Measurements from ENCODE around the gene MRS2.
A peak's percentile ranks its signal among the peaks of the same experiment; 100 is the strongest.
"Not testable (repeated sequence)": the region's sequence is repeated elsewhere in the genome, so short reads cannot be mapped to it uniquely, and the experiment has no call there.

Gene MRS2

GRCh38 chr6:24391208-24391607 is 11.5 kb upstream of the MRS2 start:
- DNase-seq: no peak

DNA sequence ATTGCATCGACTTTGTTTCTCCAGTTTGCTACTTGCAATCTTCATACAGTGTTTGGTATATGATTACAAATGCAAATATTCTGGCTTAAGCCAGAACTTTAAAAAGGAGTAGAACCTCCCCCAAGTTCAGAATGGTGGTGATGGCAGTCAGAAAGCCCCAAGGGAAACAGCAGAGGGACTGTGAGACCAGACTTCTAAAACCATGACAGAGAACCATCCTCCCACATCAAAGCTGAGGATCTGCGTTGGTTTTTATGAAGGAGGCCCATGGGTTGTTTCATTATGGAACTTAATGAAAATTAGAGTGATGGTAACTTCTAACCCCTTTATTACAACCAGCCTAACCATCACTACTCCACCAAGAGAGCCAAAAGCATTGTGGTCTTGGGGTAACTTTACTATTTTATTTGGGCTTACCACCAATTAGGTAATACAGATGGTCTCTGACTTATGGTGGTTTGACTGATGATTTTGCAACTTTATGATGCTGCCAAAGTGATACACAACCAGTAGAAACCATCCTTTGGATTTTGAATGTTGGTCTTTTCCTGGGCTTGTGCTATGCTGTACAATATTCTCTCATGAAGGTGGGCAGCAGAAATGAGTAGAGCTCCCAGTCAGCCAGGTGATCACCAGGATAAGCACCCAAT is 10.9 kb upstream of the MRS2 start:
- DNase-seq: no peak

DNA sequence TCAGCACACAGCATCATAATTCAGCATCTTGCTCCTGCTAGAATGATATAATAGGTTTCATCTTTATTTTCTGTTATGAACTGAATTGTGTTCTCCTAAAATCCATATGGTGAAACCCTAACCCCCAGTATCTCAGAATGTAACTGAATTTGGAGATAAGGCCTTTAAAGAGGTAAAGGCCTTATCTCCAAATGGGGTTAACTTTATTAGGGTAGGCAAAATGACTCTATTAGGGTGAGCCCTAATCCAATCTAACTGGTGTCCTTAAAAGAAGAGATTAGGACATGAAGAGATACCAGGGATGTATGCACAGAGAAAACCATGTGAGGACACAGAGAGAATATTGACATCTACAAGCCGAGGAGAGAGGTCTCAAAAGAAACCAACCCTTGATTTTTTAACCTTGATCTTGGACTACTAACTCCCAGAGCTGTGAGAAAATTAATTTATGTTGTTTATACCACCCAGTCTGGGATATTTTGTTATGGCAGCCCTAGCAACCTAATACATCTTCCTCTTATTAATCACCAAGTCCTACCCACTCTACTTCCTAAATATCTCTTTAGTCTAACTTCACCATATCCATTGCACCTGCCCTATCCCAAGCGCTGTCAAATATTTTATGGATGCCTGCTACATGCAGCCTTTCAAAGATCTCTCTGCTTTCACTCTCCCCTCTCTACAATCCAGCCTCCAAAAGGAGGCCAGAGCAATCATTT is 8.5 kb upstream of the MRS2 start:
- no peak for DNase-seq

- DNase-seq: no peak
Observed at GRCh38 chr6:24394780-24395437, 7.8 kb upstream of the MRS2 start.

- DNase-seq: no peak
Observed at GRCh38 chr6:24396824-24397223, 5.9 kb upstream of the MRS2 start.

- DNase-seq: no peak
Observed at GRCh38 chr6:24397631-24398030, 5.1 kb upstream of the MRS2 start.

- DNase-seq: not testable (repeated sequence)
Observed at GRCh38 chr6:24400045-24401039, 2.4 kb upstream of the MRS2 start.

DNA sequence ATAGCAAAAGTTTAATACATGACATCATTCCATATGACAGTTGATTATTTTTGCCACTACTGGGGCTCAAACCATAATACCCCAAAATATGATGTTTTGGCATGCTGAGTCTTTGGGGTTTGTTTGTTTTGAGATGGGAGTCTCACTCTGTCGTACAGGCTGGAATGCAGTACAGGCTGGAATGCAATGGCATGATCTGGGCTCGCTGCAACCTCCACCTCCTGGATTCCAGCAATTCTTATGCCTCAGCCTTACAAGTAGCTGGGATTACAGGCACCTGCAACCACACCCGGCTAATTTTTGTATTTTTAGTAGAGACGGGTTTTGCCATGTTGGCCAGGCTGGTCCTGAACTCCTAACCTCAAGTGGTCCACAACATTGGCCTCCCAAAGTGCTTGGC is 1.3 kb upstream of the MRS2 start:
- no peak for DNase-seq

DNA sequence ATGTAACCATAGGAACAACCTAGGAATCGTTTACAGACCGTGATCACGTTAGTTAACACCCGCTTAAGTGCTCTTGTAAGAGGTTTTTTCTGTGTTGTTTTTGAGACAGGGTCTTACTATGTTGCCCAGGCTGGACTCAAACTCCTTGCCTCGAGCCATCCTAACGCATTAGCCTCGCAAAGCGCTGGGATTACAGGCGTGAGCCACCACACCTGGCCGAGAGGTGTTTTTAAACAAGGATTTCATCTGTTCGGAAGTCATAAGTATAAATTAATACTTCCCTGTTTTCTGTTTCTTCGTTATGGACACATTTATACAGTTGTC is 727 bp downstream of the MRS2 start:
- peak; percentile 16 for DNase-seq

DNA sequence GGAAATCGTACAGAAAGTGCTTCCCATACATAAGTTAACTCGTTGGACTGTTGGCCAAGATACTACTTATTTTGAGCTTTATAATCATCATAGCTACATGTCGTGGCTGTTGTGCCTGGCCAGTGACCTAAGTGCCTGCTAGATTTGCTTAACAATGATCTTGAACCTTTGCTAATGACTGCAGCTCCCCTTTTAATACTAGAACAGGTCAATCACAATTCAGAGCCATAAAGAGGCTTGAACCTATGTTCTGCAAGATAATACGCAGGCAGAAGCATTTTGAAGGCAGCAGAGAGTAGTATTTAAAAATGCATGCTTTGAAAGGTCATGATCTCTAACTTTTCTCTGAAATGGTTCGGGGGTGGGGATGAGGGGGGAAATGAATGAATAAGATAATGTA is 2.5 kb downstream of the MRS2 start:
- DNase-seq: no peak

- DNase-seq: no peak
Observed at GRCh38 chr6:24408719-24409410, 6.1 kb downstream of the MRS2 start.

DNA sequence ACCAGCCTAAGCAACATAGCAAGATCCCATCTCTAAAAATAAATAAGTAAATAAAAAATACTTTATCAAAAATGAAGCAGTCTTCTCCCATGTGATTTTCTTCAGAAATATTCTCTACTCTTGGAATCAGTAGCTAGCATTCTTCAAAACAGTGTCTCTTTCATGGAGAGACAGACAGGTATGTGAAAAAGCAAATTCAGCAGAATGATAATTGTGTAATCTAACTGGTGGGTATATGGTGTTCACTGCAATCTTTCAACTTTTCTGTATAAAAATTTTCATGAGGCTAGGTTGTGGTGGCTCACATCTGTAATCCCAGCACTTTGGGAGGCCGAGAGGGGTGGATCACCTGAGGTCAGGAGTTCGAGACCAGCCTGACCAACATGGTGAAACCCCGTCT is 7.9 kb downstream of the MRS2 start:
- no peak for DNase-seq

DNA sequence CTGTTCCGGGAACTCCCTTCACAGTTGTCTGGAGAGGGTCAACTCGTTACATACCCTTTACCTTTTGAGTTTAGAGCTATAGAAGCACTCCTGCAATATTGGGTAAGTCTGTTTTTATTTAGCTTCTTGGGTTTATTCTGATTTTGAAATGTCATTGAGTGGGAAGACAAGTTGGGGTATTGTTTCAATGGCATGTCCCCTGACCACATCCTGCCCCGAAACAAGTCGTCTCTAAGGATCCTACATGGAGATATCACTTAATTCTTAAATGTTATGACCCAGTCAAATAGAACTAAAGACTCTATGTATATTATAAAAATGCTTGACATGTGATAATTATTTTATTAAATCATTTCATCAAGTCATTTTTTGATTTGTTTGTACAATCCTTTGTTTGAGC is 9.6 kb downstream of the MRS2 start:
- DNase-seq: no peak

- DNase-seq: not testable (repeated sequence)
Observed at GRCh38 chr6:24414531-24414930, 11.8 kb downstream of the MRS2 start.

- no peak for DNase-seq
Observed at GRCh38 chr6:24415753-24416152, 13.0 kb downstream of the MRS2 start.

DNA sequence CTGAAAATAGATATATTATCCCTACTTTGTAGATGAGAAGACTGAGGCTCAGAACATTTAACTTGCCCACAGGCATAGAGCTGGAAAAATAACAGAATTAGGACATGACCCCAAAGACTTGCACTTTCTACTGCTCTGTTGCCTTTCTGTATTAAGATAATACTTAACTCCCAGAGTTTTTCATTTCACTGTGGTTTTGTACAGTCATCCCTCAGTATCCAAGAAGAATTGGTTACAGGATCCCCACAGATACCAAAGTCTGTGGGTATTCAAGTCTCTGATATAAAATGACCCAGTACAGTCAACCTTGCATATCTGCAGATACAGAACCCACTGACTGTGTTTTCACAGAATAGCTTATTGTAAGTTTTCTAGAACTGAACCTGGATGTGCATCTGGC is 16.8 kb downstream of the MRS2 start:
- DNase-seq: no peak

- no peak for DNase-seq
Observed at GRCh38 chr6:24425091-24425490, 22.4 kb downstream of the MRS2 start.

DNA sequence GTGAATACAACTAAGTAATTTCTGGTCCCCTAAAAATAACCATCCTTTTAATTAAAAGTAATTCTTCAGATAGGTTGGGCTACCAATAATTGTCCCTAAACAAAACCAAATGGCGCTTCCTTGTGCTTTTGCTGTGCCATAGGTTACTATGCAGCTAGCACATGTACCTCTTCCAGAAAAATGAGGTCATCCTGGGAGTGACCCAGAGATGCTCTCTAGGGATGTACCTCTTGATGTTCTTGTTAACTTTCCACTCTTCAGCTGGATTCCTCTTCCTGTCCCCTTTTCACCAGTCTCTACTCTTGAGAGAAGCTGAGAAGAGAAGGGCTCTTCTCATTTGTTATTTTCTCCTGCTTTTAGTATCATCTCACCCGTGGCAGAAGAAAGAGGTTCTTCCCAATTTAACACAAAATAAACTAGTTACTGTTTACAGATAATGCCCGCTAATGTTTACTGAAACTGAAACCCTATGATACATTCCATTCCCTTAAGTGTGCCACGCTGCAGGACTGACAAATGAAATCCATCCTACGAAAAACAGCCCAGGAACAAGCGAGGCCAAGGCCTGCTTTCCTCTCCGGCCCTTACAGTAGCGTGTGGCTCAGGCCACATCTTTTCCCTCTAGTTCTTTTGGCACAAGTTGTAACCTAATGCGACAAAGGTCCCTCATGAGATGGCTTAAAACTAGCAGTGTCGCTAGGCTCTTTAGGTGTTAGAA is 24.2 kb downstream of the MRS2 start:
- no peak for DNase-seq

GRCh38 chr6:24428615-24429014 is 25.9 kb downstream of the MRS2 start:
- no peak for DNase-seq

DNA sequence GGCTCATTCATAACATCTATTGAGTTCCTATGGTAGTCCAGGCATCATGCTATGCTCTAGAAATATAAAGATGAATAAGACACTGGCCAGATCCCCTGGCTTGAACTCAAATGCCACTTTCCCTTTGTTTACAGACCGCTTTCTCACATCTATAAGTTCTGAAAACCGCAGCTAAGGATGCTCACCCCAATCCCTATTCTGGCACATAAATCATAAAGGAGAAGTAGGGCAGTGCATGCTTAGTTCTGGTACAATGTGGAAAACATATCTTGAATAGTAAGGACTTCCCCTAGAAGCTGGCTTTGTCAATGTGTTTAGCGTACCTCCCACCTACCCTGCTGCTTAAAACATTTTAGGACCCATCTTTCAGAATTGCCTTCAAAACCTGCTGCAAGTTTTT is 26.4 kb downstream of the MRS2 start:
- DNase-seq: no peak

DNA sequence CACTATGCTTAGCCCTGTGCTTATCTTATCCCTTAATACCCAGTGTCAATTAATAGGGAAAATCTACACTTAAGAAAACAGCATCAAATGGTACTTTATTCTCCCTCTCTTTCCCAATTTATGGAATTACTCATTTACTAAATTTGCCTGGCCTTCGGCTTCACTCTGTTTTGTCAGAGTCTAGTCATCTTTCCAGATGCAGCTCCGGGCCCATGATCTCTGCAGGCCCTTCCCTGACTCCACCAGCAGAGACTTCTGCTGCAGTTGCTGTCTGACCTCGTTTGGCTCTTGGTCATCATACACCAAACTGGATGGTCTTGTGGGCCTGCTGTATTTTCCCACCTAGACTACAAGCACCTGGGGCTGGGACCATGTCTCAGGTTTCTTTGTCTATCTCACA is 27.4 kb downstream of the MRS2 start:
- no peak for DNase-seq

GRCh38 chr6:24431045-24431451 is 28.3 kb downstream of the MRS2 start:
- peak; percentile 78 for DNase-seq

Measured in hematopoietic multipotent progenitor cell treated with erythropoietin and hydrocortisone succinate and interleukin-3 and kit ligand, for 8 days (in vitro differentiated cells).